NCI-H1436 treated with DMSO at 0.1 percent for 48 hours (cell line): ENCODE results near the gene SLC28A3.

Experiments
- DNase-seq: peaks from one replicate; lab custom pipeline; 2025; lab: John Stamatoyannopoulos, UW

SLC28A3 gene

GRCh38 chr9:84241817-84242373 is 98.7 kb downstream of the SLC28A3 start:
- no peak for DNase-seq

DNA sequence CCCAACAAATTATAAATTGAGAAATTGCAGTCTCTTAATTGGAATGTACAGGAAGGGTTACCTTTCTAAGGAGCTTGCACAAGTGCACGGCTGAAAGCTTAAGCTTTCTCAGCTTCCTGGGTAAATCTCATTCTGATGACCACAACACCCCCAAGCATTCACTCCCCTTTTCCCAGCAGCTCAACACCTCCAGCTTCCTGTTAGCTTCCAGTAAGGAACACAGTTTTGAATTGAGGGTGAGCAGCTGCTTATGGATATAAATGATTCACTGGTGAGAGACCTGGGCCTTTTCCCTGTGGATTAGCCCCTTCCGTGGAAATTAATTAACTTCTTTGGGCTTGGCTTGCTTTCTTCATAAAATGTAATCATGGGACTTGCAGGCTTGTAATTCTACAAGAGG is 101.2 kb downstream of the SLC28A3 start:
- DNase-seq, result no peak

DNA sequence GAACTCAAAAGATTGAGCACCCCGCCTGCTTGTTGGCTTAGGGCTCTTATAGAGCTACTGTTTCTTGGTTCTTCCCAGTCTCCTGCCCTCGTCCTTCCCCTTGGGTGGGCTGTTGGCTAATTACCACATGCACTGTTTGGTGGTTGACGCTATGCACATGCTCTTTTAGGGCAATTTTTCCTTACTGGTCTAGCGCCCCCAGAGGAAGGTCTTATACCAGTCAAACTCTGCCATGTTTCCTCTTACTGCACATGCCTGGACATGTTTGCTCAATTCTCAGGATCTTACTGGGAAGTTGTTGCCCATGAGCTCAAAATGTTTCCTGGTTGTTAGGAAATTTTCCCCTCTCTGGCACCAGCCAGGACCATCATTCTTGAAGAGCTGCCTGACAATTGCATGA is 101.9 kb downstream of the SLC28A3 start:
- no peak for DNase-seq

DNA sequence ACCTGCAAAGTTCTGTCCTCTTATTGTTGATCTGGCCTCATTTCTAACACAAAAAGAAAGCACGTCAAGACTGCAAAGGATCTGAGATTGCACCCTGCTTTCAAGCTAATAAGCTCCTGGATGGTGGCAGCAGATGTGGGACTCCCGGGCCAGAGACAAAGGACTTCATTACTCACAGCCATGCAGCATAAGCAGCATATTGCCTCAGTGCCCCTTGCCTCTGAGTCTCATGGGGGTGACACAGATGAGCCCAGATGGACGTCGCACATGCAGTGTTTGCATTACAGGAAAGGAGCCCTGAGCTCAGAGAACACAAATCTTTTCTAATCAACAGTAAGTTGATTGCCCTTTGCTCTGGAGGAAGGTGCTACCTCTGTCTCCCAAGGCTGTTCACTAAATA is 105.0 kb downstream of the SLC28A3 start:
- no peak for DNase-seq

DNA sequence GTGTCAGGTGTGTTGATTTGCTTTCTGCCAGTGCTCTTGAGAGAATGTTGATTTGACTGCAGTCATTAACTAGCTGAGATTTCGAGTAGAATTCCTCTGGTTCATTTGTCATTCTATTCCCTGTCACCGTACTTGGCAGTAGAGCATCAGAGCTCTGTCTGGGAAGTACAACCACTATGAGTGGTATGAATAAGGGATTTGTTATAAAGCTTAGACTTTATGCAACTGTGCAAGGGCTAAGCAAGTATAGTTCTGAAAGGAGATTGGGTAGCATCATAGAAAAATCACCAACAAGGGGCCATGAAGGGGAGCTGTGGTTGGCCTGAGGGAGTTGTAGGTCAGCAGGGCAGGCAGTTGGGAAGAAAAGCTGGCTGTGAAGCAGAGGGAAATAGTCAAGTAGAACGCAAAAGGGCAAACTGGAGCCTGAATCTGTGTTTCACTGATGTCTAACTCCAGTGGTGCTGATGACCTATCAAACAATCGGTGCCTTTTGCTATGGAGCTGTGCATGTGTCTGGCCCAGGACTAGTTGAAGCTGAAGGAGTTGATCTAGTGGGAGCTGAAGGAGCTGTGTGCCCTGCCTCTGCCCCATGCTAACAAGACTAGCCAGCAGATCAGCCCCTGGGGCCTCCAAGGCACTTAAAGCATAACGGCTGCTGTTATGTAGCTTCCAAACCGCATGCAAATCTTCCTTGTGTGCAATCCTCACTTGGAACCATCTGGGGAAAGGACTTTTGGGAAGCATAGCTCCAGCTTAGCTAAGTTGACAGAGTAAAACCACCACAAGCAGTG is 110.0 kb downstream of the SLC28A3 start:
- no peak for DNase-seq

GRCh38 chr9:84229191-84229590 is 111.4 kb downstream of the SLC28A3 start:
- DNase-seq, result no peak

GRCh38 chr9:84228130-84228720 is 112.3 kb downstream of the SLC28A3 start:
- no peak for DNase-seq

- DNase-seq, result no peak
Measured at GRCh38 chr9:84226126-84226525, 114.4 kb downstream of the SLC28A3 start.
